HepG2 (cell line): Measurements from ENCODE around the gene MAPK6. TPM values are rescaled to one million over a fixed set of nuclear protein-coding genes. Genes with fewer than 3 reads are reported as not detected.
A peak's percentile ranks its signal among the peaks of the same experiment; 100 is the strongest.

Experiments used
- ARNT ChIP-seq: fragments of 450-650 bp; IDR thresholded peaks from 2 replicates; pipeline ENCODE4 v1.6.1; 2017
- CBX5 ChIP-seq: sonication (generic); formaldehyde crosslinking; IDR thresholded peaks from 2 replicates; pipeline ENCODE4 v1.4.0; 2020; ENCODE audit warnings: missing genetic modification reagents, borderline replicate concordance
- CENPBD1 ChIP-seq: sonication (generic); formaldehyde crosslinking; IDR thresholded peaks from 2 replicates; pipeline ENCODE4 v1.8.0; 2022; ENCODE audit warnings: missing genetic modification reagents, low read depth, mild to moderate bottlenecking, borderline replicate concordance
- CHCHD3 ChIP-seq: sonication (generic); formaldehyde crosslinking; IDR thresholded peaks from 2 replicates; pipeline ENCODE4 v1.8.0; 2022; ENCODE audit warnings: mild to moderate bottlenecking, missing genetic modification reagents, moderate library complexity
- ELF4 ChIP-seq: sonication (generic); formaldehyde crosslinking; IDR thresholded peaks from 2 replicates; pipeline ENCODE4 v1.5.0; 2020; ENCODE audit warnings: missing genetic modification reagents, mild to moderate bottlenecking, moderate library complexity, borderline replicate concordance
- HMG20A ChIP-seq: IDR thresholded peaks from 2 replicates; pipeline ENCODE4 v1.6.1; 2016; ENCODE audit warnings: borderline replicate concordance
- HOXA5 ChIP-seq: sonication (generic); formaldehyde crosslinking; IDR thresholded peaks from 2 replicates; pipeline ENCODE4 v1.4.0; 2020; ENCODE audit warnings: missing genetic modification reagents
- IKZF1 ChIP-seq: fragments of 450-650 bp; IDR thresholded peaks from 2 replicates; pipeline ENCODE4 v1.7.1; 2016
- IRF2 ChIP-seq: IDR thresholded peaks from 2 replicates; pipeline ENCODE4 v1.6.1; 2018; ENCODE audit warnings: missing genetic modification reagents, missing compliant biosample characterization
- NFE2 ChIP-seq: sonication (generic); formaldehyde crosslinking; IDR thresholded peaks from 2 replicates; pipeline ENCODE4 v1.4.0; 2020; ENCODE audit warnings: missing genetic modification reagents
- NFE2L1 ChIP-seq: sonication (generic); formaldehyde crosslinking; IDR thresholded peaks from 2 replicates; pipeline ENCODE4 v1.4.0; 2020; ENCODE audit warnings: missing genetic modification reagents, mild to moderate bottlenecking, borderline replicate concordance
- NFIC ChIP-seq: IDR thresholded peaks from 2 replicates; pipeline ENCODE4 v1.6.1; 2012; ENCODE audit warnings: mild to moderate bottlenecking, low read length, inconsistent platforms
- SIX4 ChIP-seq: sonication (generic); formaldehyde crosslinking; IDR thresholded peaks from 2 replicates; pipeline ENCODE4 v1.4.0; 2020; ENCODE audit warnings: missing genetic modification reagents
- SNAPC4 ChIP-seq: sonication (generic); formaldehyde crosslinking; IDR thresholded peaks from 2 replicates; pipeline ENCODE4 v1.4.0; 2020; ENCODE audit warnings: mild to moderate bottlenecking, missing genetic modification reagents
- TEAD3 ChIP-seq: optimal IDR thresholded peaks from 2 replicates; pipeline ENCODE3; 2016; ENCODE audit warnings: borderline replicate concordance
- TGIF2 ChIP-seq: IDR thresholded peaks from 2 replicates; pipeline ENCODE4 v1.6.1; 2016; ENCODE audit warnings: control low read depth, missing compliant biosample characterization
- XRCC5 ChIP-seq: fragments of 200-400 bp; formaldehyde crosslinking; optimal IDR thresholded peaks from 2 replicates; pipeline ENCODE3; 2017; ENCODE audit warnings: mild to moderate bottlenecking, low read length
- ZBTB4 ChIP-seq: sonication (generic); formaldehyde crosslinking; IDR thresholded peaks from 2 replicates; pipeline ENCODE4 v1.4.0; 2020; ENCODE audit warnings: missing genetic modification reagents, mild to moderate bottlenecking, borderline replicate concordance
- ZNF251 ChIP-seq: sonication (generic); formaldehyde crosslinking; IDR thresholded peaks from 2 replicates; pipeline ENCODE4 v1.9.0; 2021; ENCODE audit warnings: mild to moderate bottlenecking, missing genetic modification reagents
- ZNF563 ChIP-seq: sonication (generic); formaldehyde crosslinking; IDR thresholded peaks from 2 replicates; pipeline ENCODE4 v1.8.0; 2022; ENCODE audit warnings: mild to moderate bottlenecking, moderate library complexity, missing genetic modification reagents
- ZNF776 ChIP-seq: sonication (generic); formaldehyde crosslinking; IDR thresholded peaks from 2 replicates; pipeline ENCODE4 v1.4.0; 2020; ENCODE audit warnings: mild to moderate bottlenecking, missing genetic modification reagents
- ZSCAN20 ChIP-seq: sonication (generic); formaldehyde crosslinking; IDR thresholded peaks from 2 replicates; pipeline ENCODE4 v1.4.0; 2020; ENCODE audit warnings: missing genetic modification reagents, mild to moderate bottlenecking, borderline replicate concordance
- ZSCAN21 ChIP-seq: sonication (generic); formaldehyde crosslinking; IDR thresholded peaks from 2 replicates; pipeline ENCODE4 v1.8.0; 2022; ENCODE audit warnings: mild to moderate bottlenecking, missing genetic modification reagents, moderate library complexity, borderline replicate concordance
- polyA plus RNA-seq, 8 experiments: library from polyadenylated mRNA; depleted of rRNA in 3 of 8; stranded (reverse) in 7 of 8; unstranded in 1 of 8; fragments of >200 nt; fragmentation: Illumina TruSeq in 4 of 8; extraction: Trizol in 4 of 8; gene quantifications; 2 replicates each; pipeline versions ENCODE4 v1.2.1 to v1.2.3, GENCODE V29; 2011 to 2016; ENCODE audit warnings: low read depth in 4 of 8, missing spikeins in 1 of 8, mixed read lengths in 1 of 8; ENCODE audit not compliant: insufficient read depth in 1 of 8
- total RNA-seq, 5 experiments: library from RNA; depleted of rRNA; stranded (reverse); fragments of >200 nt; fragmentation: Illumina TruSeq; extraction: Trizol; gene quantifications; 2 replicates each; pipeline ENCODE4 v1.2.3, GENCODE V29; 2016; ENCODE audit warnings: low read depth in 1 of 5

Gene MAPK6
- total and polyA plus RNA-seq, 2 of the 13 experiments (the other 11 are each of a cell fraction or from before 2014, with no cell fraction given), result 89.5 to 99.7 TPM

GRCh38 chr15:52019394-52020220, 588 bp downstream of the MAPK6 start (continued):
- TF ChIP-seq ARNT (no peak), NFIC (no peak), HMG20A (CRISPR knock-in tag) (no peak), HOXA5 (CRISPR knock-in tag) (peak; percentile 72), ZSCAN21 (CRISPR knock-in tag) (peak; percentile 59; the same call in 1 of the 2 replicates), CHCHD3 (CRISPR knock-in tag) (no peak), SNAPC4 (no peak; the same call in 1 of the 2 replicates), TEAD3 (CRISPR knock-in tag) (peak; percentile 52), ZNF776 (CRISPR knock-in tag) (no peak; the same call in 1 of the 2 replicates), ZSCAN20 (CRISPR knock-in tag) (no peak), SIX4 (CRISPR knock-in tag) (no peak), NFE2 (CRISPR knock-in tag) (no peak), XRCC5 (peak; percentile 41), ELF4 (CRISPR knock-in tag) (no peak), CBX5 (CRISPR knock-in tag) (peak; percentile 72; the same call in 1 of the 2 replicates), ZNF251 (CRISPR knock-in tag) (no peak), CENPBD1 (CRISPR knock-in tag) (no peak), TGIF2 (CRISPR knock-in tag) (peak; percentile 22; the same call in 1 of the 2 replicates), IKZF1 (no peak), ZBTB4 (CRISPR knock-in tag) (no peak), IRF2 (CRISPR knock-in tag) (0 out of 2 replicates have a peak, but pooled peaks have one; percentile 23), NFE2L1 (CRISPR knock-in tag) (no peak), ZNF563 (CRISPR knock-in tag) (no peak; the same call in 1 of the 2 replicates)
